HepG2 (cell line): Measurements from ENCODE around the gene FAM177B.

Experiments used
- ATF5 ChIP-seq: sonication (generic); formaldehyde crosslinking; IDR thresholded peaks from 2 replicates; pipeline ENCODE4 v1.4.0; 2020; ENCODE audit warnings: mild to moderate bottlenecking, low read depth, missing genetic modification reagents
- BHLHE40 ChIP-seq: IDR thresholded peaks from 2 replicates; pipeline ENCODE4 v1.6.1; 2011; ENCODE audit warnings: low read length, improper control_type of control experiment
- CEBPB ChIP-seq: IDR thresholded peaks from 2 replicates; pipeline ENCODE4 v1.6.1; 2011; ENCODE audit warnings: low read depth, low read length, improper control_type of control experiment, borderline replicate concordance
- CSRNP1 ChIP-seq: sonication (generic); formaldehyde crosslinking; IDR thresholded peaks from 2 replicates; pipeline ENCODE4 v1.8.1; 2023; ENCODE audit warnings: mild to moderate bottlenecking, missing genetic modification reagents
- CTCF ChIP-seq: sonication (generic); formaldehyde crosslinking; IDR thresholded peaks from 2 replicates; pipeline ENCODE4 v1.5.0; 2020; ENCODE audit warnings: mild to moderate bottlenecking, missing genetic modification reagents, moderate library complexity
- ELF4 ChIP-seq: sonication (generic); formaldehyde crosslinking; IDR thresholded peaks from 2 replicates; pipeline ENCODE4 v1.5.0; 2020; ENCODE audit warnings: missing genetic modification reagents, mild to moderate bottlenecking, moderate library complexity, borderline replicate concordance
- GABPA ChIP-seq, 2 experiments: IDR thresholded peaks; 2 replicates each; pipeline ENCODE4 v1.6.1; 2011 to 2016; ENCODE audit warnings: low read depth in 2 of 2, low read length in 1 of 2, missing biosample characterization in 1 of 2, missing genetic modification characterization in 1 of 2
- HMG20B ChIP-seq: conservative IDR thresholded peaks from 2 replicates; pipeline ENCODE4 v1.6.1; 2016; ENCODE audit warnings: missing genetic modification reagents, missing compliant biosample characterization
- KAT7 ChIP-seq: IDR thresholded peaks from 2 replicates; pipeline ENCODE4 v1.6.1; 2018; ENCODE audit warnings: borderline replicate concordance, missing compliant biosample characterization
- MYNN ChIP-seq: sonication (generic); formaldehyde crosslinking; IDR thresholded peaks from 2 replicates; pipeline ENCODE4 v1.4.0; 2020; ENCODE audit warnings: mild to moderate bottlenecking, low read depth, missing genetic modification reagents
- POLR2A ChIP-seq, 2 experiments: IDR thresholded peaks; 2 replicates each; pipeline ENCODE4 v1.6.1; 2011; ENCODE audit warnings: low read depth in 2 of 2, low read length in 2 of 2, mild to moderate bottlenecking in 1 of 2, moderate library complexity in 1 of 2; ENCODE audit not compliant: insufficient read depth in 1 of 2
- SUZ12 ChIP-seq: fragments of 150-350 bp; IDR thresholded peaks from 2 replicates; pipeline ENCODE4 v1.6.1; 2014; ENCODE audit warnings: low read depth, low read length
- ZIK1 ChIP-seq: sonication (generic); formaldehyde crosslinking; IDR thresholded peaks from 2 replicates; pipeline ENCODE4 v1.5.0; 2020; ENCODE audit warnings: mild to moderate bottlenecking, low read depth, missing genetic modification reagents, borderline replicate concordance
- ZZZ3 ChIP-seq: sonication (generic); formaldehyde crosslinking; IDR thresholded peaks from 2 replicates; pipeline ENCODE4 v1.4.0; 2020; ENCODE audit warnings: missing genetic modification reagents, mild to moderate bottlenecking, borderline replicate concordance

GRCh38 chr1:222790520-222790919, 53.5 kb downstream of the FAM177B start:
- TF ChIP-seq CTCF (CRISPR knock-in tag) = no peak
- no peak for TF ChIP-seq ZIK1 (CRISPR knock-in tag)
- no peak for TF ChIP-seq CSRNP1 (CRISPR knock-in tag)
- TF ChIP-seq SUZ12 = no peak
- TF ChIP-seq KAT7 (CRISPR knock-in tag) = no peak
- no peak for TF ChIP-seq BHLHE40
- no peak for TF ChIP-seq POLR2A (IDR thresholded peaks at IDR 0.05; ENCODE audit: insufficient read depth in 1 of 2, low read depth in 2 of 2, low read length in 2 of 2)
- no peak for TF ChIP-seq GABPA (IDR thresholded peaks at IDR 0.05; ENCODE audit: low read depth, low read length)
- TF ChIP-seq GABPA (CRISPR knock-in tag; IDR thresholded peaks at IDR 0.05; ENCODE audit: low read depth) = no peak
- no peak for TF ChIP-seq ATF5
- TF ChIP-seq HMG20B = no peak
- no peak for TF ChIP-seq CEBPB
- TF ChIP-seq MYNN (CRISPR knock-in tag) = no peak
- no peak for TF ChIP-seq ELF4 (CRISPR knock-in tag)
- TF ChIP-seq ZZZ3 (CRISPR knock-in tag) = no peak
